GM12865 (cell line): ENCODE measurements around the gene SLCO1C1.

Experiments
- DNase-seq: peaks from one replicate; pipeline ENCODE4 v3.0.0; 2010; ENCODE audit warnings: low read depth
- H3K4me3 ChIP-seq: 2 replicates; pipeline ENCODE4 v1.5.1; 2011; ENCODE audit warnings: mild to moderate bottlenecking, low read depth, low read length, control low read depth
- TF ChIP-seq, protein P1 (sequence below): IDR thresholded peaks from 2 replicates; pipeline ENCODE4 v1.5.1; 2011; ENCODE audit warnings: low read length, control low read depth, low read depth, inconsistent platforms; ENCODE audit not compliant: insufficient read depth; ENCODE audit errors: missing control alignments

The SLCO1C1 gene

DNA sequence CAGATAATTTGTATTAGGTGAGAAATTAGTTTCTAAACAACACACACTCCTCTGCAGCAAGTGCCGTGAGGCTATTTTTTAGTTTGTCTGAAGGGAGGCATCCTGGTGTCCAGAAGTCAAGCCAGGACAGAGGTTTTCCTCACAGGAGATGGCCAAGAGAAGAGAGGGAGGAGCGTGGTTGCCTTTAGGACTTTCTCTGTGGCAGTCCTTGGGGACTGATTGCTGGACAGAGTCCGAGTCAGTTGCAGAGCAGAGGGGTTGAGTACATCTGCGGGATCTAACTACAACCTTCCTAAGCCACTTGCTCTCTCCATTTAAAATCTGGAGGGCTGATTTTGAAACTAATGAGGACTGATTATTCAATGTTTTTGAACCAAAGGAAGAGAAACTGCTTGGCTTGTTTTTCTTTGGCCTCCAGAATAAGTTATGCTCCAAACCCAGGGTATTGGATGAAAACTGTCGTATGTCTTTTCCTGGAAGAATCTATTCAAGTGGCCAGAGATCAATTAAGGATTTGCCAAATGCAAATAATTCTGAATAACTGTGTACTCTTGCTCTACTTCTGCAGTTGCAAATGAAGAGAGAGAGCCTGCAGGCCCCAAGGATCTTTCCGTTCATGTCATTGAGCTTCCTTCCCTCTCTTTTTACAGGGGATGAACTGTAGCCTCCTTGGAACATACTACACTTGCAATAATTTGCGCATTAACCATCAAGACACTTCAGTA, 1.2 kb downstream of the SLCO1C1 start:
- TF ChIP-seq, protein P1, sequence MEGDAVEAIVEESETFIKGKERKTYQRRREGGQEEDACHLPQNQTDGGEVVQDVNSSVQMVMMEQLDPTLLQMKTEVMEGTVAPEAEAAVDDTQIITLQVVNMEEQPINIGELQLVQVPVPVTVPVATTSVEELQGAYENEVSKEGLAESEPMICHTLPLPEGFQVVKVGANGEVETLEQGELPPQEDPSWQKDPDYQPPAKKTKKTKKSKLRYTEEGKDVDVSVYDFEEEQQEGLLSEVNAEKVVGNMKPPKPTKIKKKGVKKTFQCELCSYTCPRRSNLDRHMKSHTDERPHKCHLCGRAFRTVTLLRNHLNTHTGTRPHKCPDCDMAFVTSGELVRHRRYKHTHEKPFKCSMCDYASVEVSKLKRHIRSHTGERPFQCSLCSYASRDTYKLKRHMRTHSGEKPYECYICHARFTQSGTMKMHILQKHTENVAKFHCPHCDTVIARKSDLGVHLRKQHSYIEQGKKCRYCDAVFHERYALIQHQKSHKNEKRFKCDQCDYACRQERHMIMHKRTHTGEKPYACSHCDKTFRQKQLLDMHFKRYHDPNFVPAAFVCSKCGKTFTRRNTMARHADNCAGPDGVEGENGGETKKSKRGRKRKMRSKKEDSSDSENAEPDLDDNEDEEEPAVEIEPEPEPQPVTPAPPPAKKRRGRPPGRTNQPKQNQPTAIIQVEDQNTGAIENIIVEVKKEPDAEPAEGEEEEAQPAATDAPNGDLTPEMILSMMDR, result no peak
- no peak overlapping the region for H3K4me3 ChIP-seq
- DNase-seq, result no peak

DNA sequence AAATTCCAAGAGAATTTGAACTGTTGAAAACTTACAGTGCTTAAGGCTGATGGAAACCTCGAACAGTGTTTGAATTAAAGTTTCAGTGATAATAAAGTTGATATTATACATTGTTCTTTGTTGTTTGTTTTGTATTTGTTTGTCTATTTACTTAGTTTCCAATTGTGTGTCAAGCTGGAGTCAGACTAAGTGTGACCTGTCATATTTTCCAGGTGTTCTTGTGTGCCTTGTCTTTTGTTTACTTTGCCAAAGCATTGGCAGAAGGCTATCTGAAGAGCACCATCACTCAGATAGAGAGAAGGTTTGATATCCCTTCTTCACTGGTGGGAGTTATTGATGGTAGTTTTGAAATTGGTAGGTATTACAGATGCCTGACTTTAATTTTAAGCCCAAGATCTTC, 6.0 kb downstream of the SLCO1C1 start:
- no peak for DNase-seq
- no peak overlapping the region for H3K4me3 ChIP-seq
- TF ChIP-seq, protein P1, result no peak

DNA sequence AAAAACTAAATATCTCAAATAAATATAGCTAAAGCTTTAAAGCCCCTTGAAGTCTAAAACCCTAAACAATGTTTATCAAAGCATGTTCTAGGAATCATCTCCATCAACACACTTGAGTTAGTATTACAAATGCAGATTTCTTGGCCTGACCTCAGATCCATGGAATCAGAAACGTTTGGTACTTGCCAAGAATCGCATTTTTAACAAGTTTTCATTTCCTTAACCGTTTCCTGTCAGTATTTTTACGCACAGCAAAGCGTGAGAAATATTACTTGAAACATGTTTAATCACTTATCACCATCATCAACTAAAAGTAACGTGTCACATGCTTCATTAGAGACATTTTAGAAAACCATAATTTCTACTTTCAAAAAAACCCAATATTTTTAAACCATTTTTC, 9.7 kb downstream of the SLCO1C1 start:
- no peak for DNase-seq

DNA sequence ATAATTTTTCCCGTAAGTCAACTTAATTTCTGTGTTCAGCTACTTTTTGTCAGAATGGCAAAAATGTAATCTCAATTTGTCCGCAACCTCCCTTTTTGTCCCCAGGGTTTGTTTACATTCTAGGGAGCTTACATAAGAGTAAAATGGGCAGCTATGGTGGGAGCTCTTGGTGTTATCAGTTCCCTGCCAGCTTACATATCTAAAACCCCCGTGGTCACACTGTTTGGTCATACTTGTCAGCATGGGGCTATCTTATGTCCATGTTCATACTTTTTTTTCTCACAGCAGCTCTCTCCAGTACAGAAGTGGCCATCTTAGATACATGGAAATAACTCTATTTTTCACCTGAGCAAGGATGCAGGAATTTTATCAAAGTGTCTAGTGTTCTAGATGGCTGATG, 16.7 kb downstream of the SLCO1C1 start:
- TF ChIP-seq, protein P1, result no peak
- no peak overlapping the region for H3K4me3 ChIP-seq
- DNase-seq, result no peak

More for the DNA sequence above, 9.7 kb downstream of the SLCO1C1 start:
- no peak overlapping the region for H3K4me3 ChIP-seq
- TF ChIP-seq, protein P1, result no peak

DNA sequence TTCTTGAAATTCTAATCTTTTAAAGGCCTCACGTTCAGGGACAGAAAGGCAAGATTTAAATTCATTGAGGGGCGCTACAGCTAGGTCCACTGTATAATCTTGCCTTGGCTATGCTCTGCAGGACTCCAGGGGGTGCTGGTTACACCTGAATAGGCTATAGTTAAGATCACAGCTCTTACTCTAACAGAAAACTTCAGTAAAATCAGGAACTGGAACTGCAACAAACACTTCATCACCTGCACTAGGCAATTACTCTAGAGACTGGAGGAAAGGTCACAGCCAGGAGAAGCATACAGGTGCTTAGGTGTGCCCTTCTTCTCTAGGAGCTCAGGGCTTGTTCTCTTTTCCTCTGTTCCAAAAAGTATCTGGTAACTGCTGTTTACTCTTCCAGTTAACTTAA, 20.9 kb downstream of the SLCO1C1 start:
- no peak overlapping the region for H3K4me3 ChIP-seq
- DNase-seq, result peak; percentile 2

DNA sequence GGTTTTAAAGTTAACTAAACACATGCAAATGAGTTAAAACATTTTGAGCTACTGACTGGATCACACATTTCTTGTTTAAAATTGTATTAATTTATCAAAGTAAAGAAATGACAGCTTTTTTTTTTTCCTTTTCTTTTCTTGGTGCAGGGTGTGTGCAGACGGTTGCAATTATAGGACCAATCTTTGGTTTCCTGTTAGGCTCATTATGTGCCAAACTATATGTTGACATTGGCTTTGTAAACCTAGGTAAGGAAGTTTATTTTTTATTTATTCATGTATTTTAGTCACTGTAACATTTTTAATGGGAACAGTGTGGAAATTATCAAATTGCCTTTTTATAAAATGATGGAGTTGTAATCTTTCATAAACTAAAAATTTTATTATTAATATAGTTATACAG, 21.9 kb downstream of the SLCO1C1 start:
- no peak for DNase-seq
- TF ChIP-seq, protein P1, result no peak

More for the DNA sequence above, 20.9 kb downstream of the SLCO1C1 start:
- TF ChIP-seq, protein P1, result peak; percentile 6

DNA sequence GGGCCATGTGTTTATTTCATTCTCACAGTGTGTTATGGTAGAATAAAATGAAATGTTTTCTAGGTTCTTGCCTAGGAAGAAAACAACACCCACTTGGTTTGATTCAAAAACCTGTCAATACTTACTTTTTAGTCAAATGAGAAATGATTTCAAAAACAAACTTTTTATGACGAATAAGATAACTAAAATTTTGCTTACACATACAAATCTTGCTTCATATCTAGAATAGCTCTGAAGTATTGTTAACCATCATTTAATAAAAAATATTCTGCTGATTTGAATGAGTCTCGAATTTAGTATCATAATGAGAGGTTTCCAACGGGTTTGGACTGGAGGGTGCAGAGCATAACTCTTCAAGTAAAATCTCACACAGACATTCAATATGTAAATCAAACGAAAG, 23.2 kb downstream of the SLCO1C1 start:
- TF ChIP-seq, protein P1, result no peak
- DNase-seq, result no peak
- no peak overlapping the region for H3K4me3 ChIP-seq

More for the DNA sequence above, 21.9 kb downstream of the SLCO1C1 start:
- no peak overlapping the region for H3K4me3 ChIP-seq
